Erythroblast (primary cell): ENCODE data around the gene EIF1AY.

ENCODE experiments used
- GATA1 ChIP-seq: IDR thresholded peaks from 2 replicates; pipeline ENCODE4 v1.6.1; 2011; ENCODE audit warnings: low read depth, mild to moderate bottlenecking, control low read depth, low read length, moderate library complexity
- POLR2A ChIP-seq: IDR thresholded peaks from 2 replicates; pipeline ENCODE4 v1.6.1; 2011; ENCODE audit warnings: mild to moderate bottlenecking, low read length

GRCh38 chrY:20571306-20571705, 4.3 kb upstream of the EIF1AY start:
- TF ChIP-seq POLR2A (no peak), GATA1 (no peak)
